H9 (cell line): ENCODE results near the gene CCDC3. TPM values are rescaled to one million over a fixed set of nuclear protein-coding genes. Genes with fewer than 3 reads are reported as not detected.

ENCODE experiments used
- DNase-seq: peaks from one replicate; pipeline ENCODE4 v3.0.0-alpha.2; 2017
- H2AFZ ChIP-seq: one replicate; pipeline ENCODE4 v1.6.1; 2013; ENCODE audit warnings: mild to moderate bottlenecking, low read length, control low read depth, moderate library complexity
- H2AK5ac ChIP-seq: 2 replicates; pipeline ENCODE4 v1.6.1; 2013; ENCODE audit warnings: low read length, control low read depth, mixed read lengths; ENCODE audit not compliant: insufficient read length
- H2BK120ac ChIP-seq: one replicate; pipeline ENCODE4 v1.6.1; 2013; ENCODE audit warnings: low read depth, mild to moderate bottlenecking, low read length, control low read depth, inconsistent platforms; ENCODE audit not compliant: poor library complexity, severe bottlenecking
- H2BK12ac ChIP-seq: 2 replicates; pipeline ENCODE4 v1.6.1; 2013; ENCODE audit warnings: low read length, control low read depth, mixed read lengths, low read depth; ENCODE audit not compliant: insufficient read length
- H2BK15ac ChIP-seq: 2 replicates; pipeline ENCODE4 v1.6.1; 2013; ENCODE audit warnings: low read depth, low read length, control low read depth
- H2BK20ac ChIP-seq: one replicate; pipeline ENCODE4 v1.6.1; 2013; ENCODE audit warnings: low read depth, mild to moderate bottlenecking, low read length, control low read depth, inconsistent platforms; ENCODE audit not compliant: poor library complexity, severe bottlenecking
- H2BK5ac ChIP-seq: 2 replicates; pipeline ENCODE4 v1.6.1; 2013; ENCODE audit warnings: low read length, control low read depth, mixed read lengths; ENCODE audit not compliant: insufficient read length
- H3K14ac ChIP-seq: 2 replicates; pipeline ENCODE4 v1.6.1; 2013; ENCODE audit warnings: low read length, control low read depth; ENCODE audit not compliant: insufficient read depth
- H3K18ac ChIP-seq: 2 replicates; pipeline ENCODE4 v1.6.1; 2013; ENCODE audit warnings: low read depth, mild to moderate bottlenecking, mixed read lengths, low read length, control low read depth; ENCODE audit not compliant: insufficient read length
- H3K23ac ChIP-seq: 2 replicates; pipeline ENCODE4 v1.6.1; 2013; ENCODE audit warnings: low read length, control low read depth, mixed read lengths, low read depth; ENCODE audit not compliant: insufficient read length
- H3K23me2 ChIP-seq: 2 replicates; pipeline ENCODE4 v1.6.1; 2013; ENCODE audit warnings: low read depth, mild to moderate bottlenecking, mixed read lengths, low read length, control low read depth; ENCODE audit not compliant: insufficient read length, poor library complexity, severe bottlenecking
- H3K27ac ChIP-seq: 2 replicates; pipeline ENCODE4 v1.5.1; 2013; ENCODE audit warnings: low read length, control low read depth, mixed read lengths, low read depth; ENCODE audit not compliant: insufficient read length
- H3K27me3 ChIP-seq: 2 replicates; pipeline ENCODE4 v1.6.1; 2013; ENCODE audit warnings: low read length, control low read depth, inconsistent platforms; ENCODE audit not compliant: insufficient read depth
- H3K4ac ChIP-seq: 2 replicates; pipeline ENCODE4 v1.6.1; 2013; ENCODE audit warnings: low read depth, mild to moderate bottlenecking, control low read depth, inconsistent platforms, low read length, moderate library complexity
- H3K4me1 ChIP-seq: 2 replicates; pipeline ENCODE4 v1.6.1; 2013; ENCODE audit warnings: low read length, control low read depth, inconsistent platforms; ENCODE audit not compliant: insufficient read depth
- H3K4me2 ChIP-seq: 2 replicates; pipeline ENCODE4 v1.6.1; 2013; ENCODE audit warnings: low read length, control low read depth, mixed read lengths; ENCODE audit not compliant: insufficient read length, insufficient read depth
- H3K56ac ChIP-seq: 2 replicates; pipeline ENCODE4 v1.6.1; 2013; ENCODE audit warnings: low read depth, mild to moderate bottlenecking, mixed read lengths, low read length, control low read depth; ENCODE audit not compliant: insufficient read length
- H3K79me1 ChIP-seq: 2 replicates; pipeline ENCODE4 v1.6.1; 2013; ENCODE audit warnings: low read depth, mild to moderate bottlenecking, moderate library complexity, low read length, control low read depth, inconsistent platforms; ENCODE audit not compliant: insufficient read depth, poor library complexity, severe bottlenecking
- H3K79me2 ChIP-seq: 2 replicates; pipeline ENCODE4 v1.6.1; 2013; ENCODE audit warnings: low read length, control low read depth, inconsistent platforms; ENCODE audit not compliant: insufficient read depth
- H3K9ac ChIP-seq: 2 replicates; pipeline ENCODE4 v1.6.1; 2013; ENCODE audit warnings: low read length, control low read depth, mixed read lengths; ENCODE audit not compliant: insufficient read length; ENCODE audit errors: extremely low read depth
- H3K9me3 ChIP-seq: one replicate; pipeline ENCODE4 v1.6.1; 2013; ENCODE audit warnings: low read depth, low read length, inconsistent platforms; ENCODE audit not compliant: control insufficient read depth
- H3T11ph ChIP-seq: one replicate; pipeline ENCODE4 v1.6.1; 2013; ENCODE audit warnings: mild to moderate bottlenecking, low read length, control low read depth, inconsistent platforms
- H4K20me1 ChIP-seq: one replicate; pipeline ENCODE4 v1.6.1; 2013; ENCODE audit not compliant: control insufficient read depth, insufficient read length, insufficient read depth
- H4K5ac ChIP-seq: 2 replicates; pipeline ENCODE4 v1.6.1; 2013; ENCODE audit warnings: low read depth, mild to moderate bottlenecking, mixed read lengths, low read length, control low read depth; ENCODE audit not compliant: insufficient read length
- H4K8ac ChIP-seq: replicated peaks from 2 replicates; pipeline ENCODE4 v1.6.1; 2013; ENCODE audit warnings: low read length, control low read depth, mixed read lengths, low read depth; ENCODE audit not compliant: insufficient read length
- H4K91ac ChIP-seq: 2 replicates; pipeline ENCODE4 v1.6.1; 2013; ENCODE audit warnings: low read depth, mild to moderate bottlenecking, moderate library complexity, mixed read lengths, low read length, control low read depth; ENCODE audit not compliant: insufficient read length
- H3K27ac Mint-ChIP-seq, 3 experiments: 2 replicates in 2 of 3; 3 replicates in 1 of 3; pipeline ENCODE4 v1.8.0; 2020 to 2021; ENCODE audit warnings: mixed read lengths in 3 of 3, mild to moderate bottlenecking in 1 of 3, moderate library complexity in 1 of 3
- H3K27me3 Mint-ChIP-seq: 2 replicates; pipeline ENCODE4 v1.8.0; 2021; ENCODE audit warnings: low read depth, mild to moderate bottlenecking, moderate library complexity, mixed read lengths
- H3K36me3 Mint-ChIP-seq, 3 experiments: 2 replicates in 2 of 3; 3 replicates in 1 of 3; pipeline ENCODE4 v1.8.0; 2020 to 2021; ENCODE audit warnings: low read depth in 3 of 3, mixed read lengths in 3 of 3; ENCODE audit not compliant: insufficient read depth in 1 of 3
- H3K4me1 Mint-ChIP-seq, 2 experiments: 2 replicates each; pipeline ENCODE4 v1.8.0; 2020; ENCODE audit warnings: mixed read lengths in 2 of 2
- H3K4me3 Mint-ChIP-seq, 2 experiments: 2 replicates in 1 of 2; 3 replicates in 1 of 2; pipeline ENCODE4 v1.8.0; 2020 to 2021; ENCODE audit warnings: mild to moderate bottlenecking in 2 of 2, mixed read lengths in 2 of 2, moderate library complexity in 1 of 2
- H3K9me3 Mint-ChIP-seq, 2 experiments: 2 replicates in 1 of 2; 3 replicates in 1 of 2; pipeline ENCODE4 v1.8.0; 2020; ENCODE audit warnings: mild to moderate bottlenecking in 2 of 2, mixed read lengths in 2 of 2, moderate library complexity in 1 of 2
- CTCF ChIP-seq: fragments of 200-600 bp; sonication (generic); conservative IDR thresholded peaks from 3 replicates; pipeline ENCODE4 v1.8.0; 2021; ENCODE audit warnings: antibody characterized with exemption, mild to moderate bottlenecking
- WGBS: extraction: QIAGEN DNeasy Blood & Tissue Kit; methylation state at CpG from one replicate; pipeline ENCODE4 v1.1.7; 2013; ENCODE audit warnings: missing lambda C conversion rate, low lambda C conversion rate, mixed read lengths; ENCODE audit not compliant: insufficient read length; ENCODE audit errors: extremely low coverage; 5-methylcytosine and 5-hydroxymethylcytosine counted together
- total RNA-seq: library from RNA; stranded (reverse); gene quantifications from 2 replicates; pipeline ENCODE4 v1.2.1, GENCODE V29; 2021

The CCDC3 gene
- total RNA-seq, 1 experiment from 2014 or later, result 2.3 TPM

- H4K91ac ChIP-seq, result no peak overlapping the region
- DNase-seq, result no peak
- no peak overlapping the region for H3K14ac ChIP-seq
- no peak overlapping the region for H2BK15ac ChIP-seq
- no peak overlapping the region for H3K23ac ChIP-seq
- no CpG with 5 or more reads among the region's 6 CpGs for WGBS
- H3K27me3 Mint-ChIP-seq, result no peaks in the 10 kb centered on the region
- peaks cover 3 to 5% of the 10 kb centered on the region in 2 experiments; a peak in 3 of 5 replicates for H3K9me3 Mint-ChIP-seq
- H2BK20ac ChIP-seq, result no peak overlapping the region
- no peak overlapping the region for H4K5ac ChIP-seq
- no peaks in the 10 kb centered on the region for H3K23me2 ChIP-seq
- no peak overlapping the region for H3K27ac ChIP-seq
- no peak for TF ChIP-seq CTCF
- no peak overlapping the region for H4K8ac ChIP-seq
- H3K79me1 ChIP-seq, result no peaks in the 10 kb centered on the region
- no peaks in the 10 kb centered on the region for H3K4me1 ChIP-seq
- peaks cover 4% of the 10 kb centered on the region in 2 experiments; a peak in 3 of 4 replicates for H3K4me1 Mint-ChIP-seq
- no peak overlapping the region for H2BK5ac ChIP-seq
- H3K18ac ChIP-seq, result no peak overlapping the region
- H2AFZ ChIP-seq, result no peak overlapping the region
- no peak overlapping the region for H3T11ph ChIP-seq
- no peak overlapping the region for H2BK12ac ChIP-seq
- H2BK120ac ChIP-seq, result no peak overlapping the region
- no peaks in the 10 kb centered on the region for H3K9me3 ChIP-seq
- no peaks in the 10 kb centered on the region for H3K79me2 ChIP-seq
- no peak overlapping the region for H3K4me2 ChIP-seq
- H3K27ac Mint-ChIP-seq, result no peak overlapping the region
- no peak overlapping the region for H2AK5ac ChIP-seq
- no peak overlapping the region for H3K56ac ChIP-seq
- no peaks in the 10 kb centered on the region for H4K20me1 ChIP-seq
- no peak overlapping the region for H3K9ac ChIP-seq
- H3K4me3 Mint-ChIP-seq, result no peak overlapping the region
- H3K4ac ChIP-seq, result no peak overlapping the region
- peaks cover 0 to 5% (median 0%) of the 10 kb centered on the region in 3 experiments; a peak in 1 of 7 replicates for H3K36me3 Mint-ChIP-seq
- H3K27me3 ChIP-seq, result no peaks in the 10 kb centered on the region
Measured at GRCh38 chr10:13039761-13040160, 38.2 kb upstream of the CCDC3 start.
